Fibroblast of lung (primary cell): ENCODE measurements around the gene SKIC8. TPM values are rescaled to one million over a fixed set of nuclear protein-coding genes. Genes with fewer than 3 reads are reported as not detected.

ENCODE experiments used
- DNase-seq, 2 donors: peaks; one replicate each; pipeline versions ENCODE4 v3.0.0 to v3.0.0-alpha.2; 2010; ENCODE audit warnings: low read depth in 2 of 2
- H2AFZ ChIP-seq: 2 replicates; pipeline ENCODE4 v1.5.1; 2012; ENCODE audit warnings: low read length, control low read depth, inconsistent platforms
- H3K27ac ChIP-seq: 2 replicates; pipeline ENCODE4 v1.5.1; 2011; ENCODE audit warnings: low read length, control low read depth; ENCODE audit not compliant: insufficient read depth
- H3K27me3 ChIP-seq: 2 replicates; pipeline ENCODE4 v1.5.1; 2011; ENCODE audit warnings: mild to moderate bottlenecking, low read length; ENCODE audit not compliant: control insufficient read depth, insufficient read depth
- H3K36me3 ChIP-seq: 2 replicates; pipeline ENCODE4 v1.5.1; 2011; ENCODE audit warnings: low read length; ENCODE audit not compliant: control insufficient read depth, insufficient read depth
- H3K4me1 ChIP-seq: 2 replicates; pipeline ENCODE4 v1.5.1; 2011; ENCODE audit warnings: low read length; ENCODE audit not compliant: control insufficient read depth, insufficient read depth; ENCODE audit errors: extremely low read depth
- H3K4me2 ChIP-seq: 2 replicates; pipeline ENCODE4 v1.5.1; 2011; ENCODE audit warnings: low read length, control low read depth; ENCODE audit not compliant: insufficient read depth; ENCODE audit errors: extremely low read depth
- H3K4me3 ChIP-seq, 4 experiments: fragments of 200-600 bp in 1 of 4; sonication (generic) in 1 of 4; replicated peaks in 1 of 4; 2 replicates each; pipeline ENCODE4 v1.5.1; 2011 to 2016; ENCODE audit warnings: low read length in 4 of 4, low read depth in 3 of 4, mild to moderate bottlenecking in 3 of 4, control low read depth in 2 of 4, inconsistent platforms in 1 of 4, mixed read lengths in 1 of 4; ENCODE audit not compliant: insufficient read depth in 1 of 4; ENCODE audit errors: control extremely low read depth in 1 of 4
- H3K79me2 ChIP-seq: 2 replicates; pipeline ENCODE4 v1.5.1; 2012; ENCODE audit warnings: mild to moderate bottlenecking, low read length, inconsistent platforms; ENCODE audit not compliant: control insufficient read depth, insufficient read depth
- H3K9ac ChIP-seq: 2 replicates; pipeline ENCODE4 v1.5.1; 2011; ENCODE audit warnings: mild to moderate bottlenecking, low read length, control low read depth; ENCODE audit not compliant: insufficient read depth
- H3K9me3 ChIP-seq: 2 replicates; pipeline ENCODE4 v1.5.1; 2012; ENCODE audit warnings: low read depth, low read length; ENCODE audit not compliant: control insufficient read depth, insufficient read depth
- H4K20me1 ChIP-seq: 2 replicates; pipeline ENCODE4 v1.5.1; 2011; ENCODE audit warnings: low read length; ENCODE audit not compliant: control insufficient read depth, insufficient read depth; ENCODE audit errors: extremely low read depth
- EZH2 ChIP-seq: IDR thresholded peaks from 2 replicates; pipeline ENCODE4 v1.5.1; 2012; ENCODE audit warnings: low read length, control low read depth, mild to moderate bottlenecking; ENCODE audit errors: missing control alignments
- polyA plus RNA-seq, 2 donors: library from polyadenylated mRNA; depleted of rRNA in 1 of 2; stranded (reverse) in 1 of 2; unstranded in 1 of 2; fragments of >200 nt; gene quantifications; 2 replicates each; pipeline ENCODE4 v1.2.1, GENCODE V29; 2011 to 2012; ENCODE audit warnings: missing spikeins in 1 of 2
- total RNA-seq: library from RNA; depleted of rRNA; stranded (reverse); fragments of >200 nt; gene quantifications from 2 replicates; pipeline ENCODE4 v1.2.1, GENCODE V29; 2014
- TF ChIP-seq, protein P1 (sequence below), 2 donors: IDR thresholded peaks in 1 of 2; conservative IDR thresholded peaks in 1 of 2; 1 replicate in 1 of 2; 2 replicates in 1 of 2; pipeline ENCODE4 v1.5.1; 2011 to 2012; ENCODE audit warnings: low read length in 2 of 2, control low read depth in 1 of 2, inconsistent platforms in 1 of 2, low read depth in 1 of 2, mild to moderate bottlenecking in 1 of 2

The SKIC8 gene
- total and polyA plus RNA-seq, 2 donors (not counting 1 experiment from before 2014, with no cell fraction given), result 47.1 to 82.2 TPM

GRCh38 chr15:78311292-78311691 is 11.9 kb upstream of the SKIC8 start:
- no peak for DNase-seq

DNA sequence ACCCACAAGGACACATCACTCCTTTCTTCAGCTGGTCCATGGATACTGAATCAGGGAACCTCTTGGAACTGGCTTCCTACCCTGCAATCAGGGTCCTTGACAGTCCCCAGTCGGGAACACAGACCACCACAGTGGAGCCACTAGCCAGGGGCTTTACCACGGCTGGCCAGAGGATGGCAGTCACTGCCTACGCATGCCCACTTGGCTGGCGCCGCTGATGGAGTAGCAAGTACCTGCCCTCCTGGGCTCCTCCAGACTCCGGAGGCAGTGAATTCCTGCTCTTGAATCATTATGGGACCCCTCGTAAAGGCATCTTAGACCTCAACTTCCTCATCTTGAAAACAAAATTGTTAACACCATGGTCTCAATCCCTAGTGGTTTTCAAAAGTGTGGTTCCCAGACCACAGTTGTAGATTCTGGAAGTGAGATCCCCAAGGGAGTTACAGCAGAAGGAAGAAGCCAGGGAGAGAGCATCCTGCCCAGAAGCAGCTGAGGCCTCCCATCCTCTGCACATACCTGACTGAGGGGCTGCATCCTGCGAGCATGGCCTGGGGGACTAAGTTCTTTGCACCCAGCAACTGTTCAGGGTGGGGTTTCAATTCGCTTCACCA is 9.1 kb upstream of the SKIC8 start:
- DNase-seq, result peak; percentile 52 to 59
- Histone ChIP-seq H3K36me3 (no peaks in the 10 kb centered on the region), H3K4me3 (no peak overlapping the region), H3K4me2 (no peak overlapping the region), H3K27ac (no peak overlapping the region), H2AFZ (no peak overlapping the region), H3K9me3 (no peaks in the 10 kb centered on the region), H3K4me1 (peaks cover 4% of the 10 kb centered on the region), H3K79me2 (no peaks in the 10 kb centered on the region), H3K27me3 (no peaks in the 10 kb centered on the region), H4K20me1 (no peaks in the 10 kb centered on the region), H3K9ac (no peak overlapping the region)
- TF ChIP-seq, protein P1, sequence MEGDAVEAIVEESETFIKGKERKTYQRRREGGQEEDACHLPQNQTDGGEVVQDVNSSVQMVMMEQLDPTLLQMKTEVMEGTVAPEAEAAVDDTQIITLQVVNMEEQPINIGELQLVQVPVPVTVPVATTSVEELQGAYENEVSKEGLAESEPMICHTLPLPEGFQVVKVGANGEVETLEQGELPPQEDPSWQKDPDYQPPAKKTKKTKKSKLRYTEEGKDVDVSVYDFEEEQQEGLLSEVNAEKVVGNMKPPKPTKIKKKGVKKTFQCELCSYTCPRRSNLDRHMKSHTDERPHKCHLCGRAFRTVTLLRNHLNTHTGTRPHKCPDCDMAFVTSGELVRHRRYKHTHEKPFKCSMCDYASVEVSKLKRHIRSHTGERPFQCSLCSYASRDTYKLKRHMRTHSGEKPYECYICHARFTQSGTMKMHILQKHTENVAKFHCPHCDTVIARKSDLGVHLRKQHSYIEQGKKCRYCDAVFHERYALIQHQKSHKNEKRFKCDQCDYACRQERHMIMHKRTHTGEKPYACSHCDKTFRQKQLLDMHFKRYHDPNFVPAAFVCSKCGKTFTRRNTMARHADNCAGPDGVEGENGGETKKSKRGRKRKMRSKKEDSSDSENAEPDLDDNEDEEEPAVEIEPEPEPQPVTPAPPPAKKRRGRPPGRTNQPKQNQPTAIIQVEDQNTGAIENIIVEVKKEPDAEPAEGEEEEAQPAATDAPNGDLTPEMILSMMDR (conservative IDR thresholded peaks at IDR 0.05 in 1 of 2, IDR thresholded peaks at IDR 0.05 in 1 of 2; ENCODE audit: low read depth in 1 of 2, low read length in 2 of 2), result peak; percentile 84 to 97
- no peak for TF ChIP-seq EZH2

More at GRCh38 chr15:78311292-78311691, 11.9 kb upstream of the SKIC8 start:
- Histone ChIP-seq H3K9me3 (no peaks in the 10 kb centered on the region), H3K9ac (no peak overlapping the region), H4K20me1 (no peaks in the 10 kb centered on the region), H3K79me2 (no peaks in the 10 kb centered on the region), H3K36me3 (no peaks in the 10 kb centered on the region), H3K4me1 (peaks cover 3% of the 10 kb centered on the region), H3K4me3 (no peak overlapping the region), H2AFZ (no peak overlapping the region), H3K4me2 (no peak overlapping the region), H3K27me3 (no peaks in the 10 kb centered on the region), H3K27ac (no peak overlapping the region)
- TF ChIP-seq EZH2, result no peak
- TF ChIP-seq, protein P1 (conservative IDR thresholded peaks at IDR 0.05 in 1 of 2, IDR thresholded peaks at IDR 0.05 in 1 of 2; ENCODE audit: low read depth in 1 of 2, low read length in 2 of 2), result no peak

GRCh38 chr15:78307976-78308375 is 8.6 kb upstream of the SKIC8 start:
- no peaks in the 10 kb centered on the region for H3K36me3 ChIP-seq
- no peaks in the 10 kb centered on the region for H3K79me2 ChIP-seq
- no peak overlapping the region for H2AFZ ChIP-seq

More at GRCh38 chr15:78307976-78308375, 8.6 kb upstream of the SKIC8 start:
- Histone ChIP-seq H3K4me3 (no peak overlapping the region), H3K27ac (no peak overlapping the region), H4K20me1 (no peaks in the 10 kb centered on the region), H3K27me3 (no peaks in the 10 kb centered on the region), H3K4me2 (no peak overlapping the region), H3K9me3 (no peaks in the 10 kb centered on the region), H3K4me1 (peaks cover 5% of the 10 kb centered on the region), H3K9ac (no peak overlapping the region)
- no peak for DNase-seq
- TF ChIP-seq EZH2, result no peak
- TF ChIP-seq, protein P1 (conservative IDR thresholded peaks at IDR 0.05 in 1 of 2, IDR thresholded peaks at IDR 0.05 in 1 of 2; ENCODE audit: low read depth in 1 of 2, low read length in 2 of 2), result no peak
